Activated T-helper 17 cell treated with anti-CD3 and anti-CD28 coated beads, Interleukin-2, amount 50 U/mL, for 72 hours (primary cell): ENCODE data around the gene MOB1A. TPM values are rescaled to one million over a fixed set of nuclear protein-coding genes. Genes with fewer than 3 reads are reported as not detected.

ENCODE experiments used
- ATAC-seq: fragments of 150-1000 bp; cut with Tn5 transposase; replicated peaks from 2 replicates; pipeline ENCODE4 v1.10.0; 2021; ENCODE audit warnings: mild to moderate bottlenecking, moderate library complexity
- H3K27ac Mint-ChIP-seq: one replicate; pipeline ENCODE4 v1.8.0; 2022; ENCODE audit warnings: mixed read lengths
- H3K27me3 Mint-ChIP-seq: one replicate; pipeline ENCODE4 v1.8.0; 2022; ENCODE audit warnings: mixed read lengths
- H3K36me3 Mint-ChIP-seq: one replicate; pipeline ENCODE4 v1.8.0; 2022; ENCODE audit warnings: low read depth, mild to moderate bottlenecking, mixed read lengths
- H3K4me1 Mint-ChIP-seq: one replicate; pipeline ENCODE4 v1.8.0; 2022; ENCODE audit warnings: mixed read lengths
- H3K4me3 Mint-ChIP-seq: one replicate; pipeline ENCODE4 v1.8.0; 2022; ENCODE audit warnings: mild to moderate bottlenecking, mixed read lengths
- H3K9me3 Mint-ChIP-seq: one replicate; pipeline ENCODE4 v1.8.0; 2022; ENCODE audit warnings: mixed read lengths
- total RNA-seq, 2 donors: library from RNA; stranded (reverse); gene quantifications; one replicate each; pipeline ENCODE4 v1.2.3, GENCODE V29; 2022

The MOB1A gene
- total RNA-seq, 2 donors from 2014 or later = 155 to 159 TPM

DNA sequence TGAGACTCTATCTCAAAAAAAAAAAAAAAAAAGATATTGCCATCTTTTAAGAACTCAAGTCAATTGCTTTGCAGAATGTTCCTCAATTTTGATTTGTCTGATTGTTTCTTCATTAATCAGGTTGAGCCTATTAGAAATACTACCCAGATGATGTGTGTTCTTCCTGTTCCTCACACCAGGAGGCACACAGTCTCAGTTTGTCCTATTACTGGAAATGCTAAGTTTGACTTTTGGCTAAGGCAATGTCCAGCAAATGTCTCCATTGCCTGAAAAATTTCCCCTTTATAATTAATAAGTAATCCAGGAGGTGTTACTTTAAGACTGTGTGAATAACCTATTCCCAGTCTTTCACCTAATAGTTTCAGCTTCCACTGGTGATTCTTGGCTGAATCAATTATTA, 59.3 kb downstream of the MOB1A start:
- no peak for ATAC-seq
- Mint-ChIP-seq H3K27ac (peak overlapping the region; percentile 86), H3K4me3 (peak overlapping the region; percentile 82), H3K36me3 (no peaks in the 10 kb centered on the region), H3K27me3 (no peaks in the 10 kb centered on the region), H3K9me3 (peaks cover 10% of the 10 kb centered on the region), H3K4me1 (peaks cover 5% of the 10 kb centered on the region)

- H3K36me3 Mint-ChIP-seq = peaks cover 15% of the 10 kb centered on the region
- ATAC-seq = no peak
- H3K4me1 Mint-ChIP-seq = peaks cover 5% of the 10 kb centered on the region
- no peaks in the 10 kb centered on the region for H3K27me3 Mint-ChIP-seq
- H3K4me3 Mint-ChIP-seq = no peak overlapping the region
- H3K9me3 Mint-ChIP-seq = no peaks in the 10 kb centered on the region
- H3K27ac Mint-ChIP-seq = no peak overlapping the region
Observed at GRCh38 chr2:74111380-74111779, 67.3 kb downstream of the MOB1A start.

DNA sequence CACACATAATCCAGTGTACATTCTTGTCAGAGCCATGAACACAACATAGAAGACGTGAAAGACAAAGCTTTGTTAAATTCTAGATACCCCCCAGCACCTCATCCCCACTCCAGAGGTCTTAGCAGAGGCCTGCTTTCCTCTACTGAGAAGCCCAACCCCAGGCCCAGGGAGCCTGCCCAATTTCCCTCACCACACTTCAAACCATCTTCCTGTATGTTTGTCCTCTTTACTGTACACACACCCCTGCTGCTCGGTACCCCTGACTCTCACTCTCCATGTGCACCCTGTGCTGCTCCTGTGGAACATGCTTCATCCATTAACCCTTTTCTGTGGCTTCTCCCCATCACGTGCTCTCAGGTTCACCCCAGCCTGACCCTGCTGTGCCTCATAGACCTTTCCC, 68.1 kb downstream of the MOB1A start:
- no peak overlapping the region for H3K4me3 Mint-ChIP-seq
- peaks cover 15% of the 10 kb centered on the region for H3K36me3 Mint-ChIP-seq
- ATAC-seq = no peak
- H3K9me3 Mint-ChIP-seq = no peaks in the 10 kb centered on the region
- no peak overlapping the region for H3K27ac Mint-ChIP-seq
- no peaks in the 10 kb centered on the region for H3K27me3 Mint-ChIP-seq
- H3K4me1 Mint-ChIP-seq = peaks cover 5% of the 10 kb centered on the region

- Mint-ChIP-seq H3K4me1 (peaks cover 5% of the 10 kb centered on the region), H3K36me3 (peaks cover 22% of the 10 kb centered on the region), H3K4me3 (no peak overlapping the region), H3K9me3 (no peaks in the 10 kb centered on the region), H3K27ac (peak overlapping the region; percentile 46), H3K27me3 (no peaks in the 10 kb centered on the region)
- ATAC-seq = peak; percentile 56
Observed at GRCh38 chr2:74109551-74109950, 69.1 kb downstream of the MOB1A start.

GRCh38 chr2:74107071-74107470, 71.6 kb downstream of the MOB1A start:
- H3K27ac Mint-ChIP-seq = no peak overlapping the region
- ATAC-seq = no peak
- H3K27me3 Mint-ChIP-seq = no peaks in the 10 kb centered on the region
- H3K4me1 Mint-ChIP-seq = peaks cover 5% of the 10 kb centered on the region
- peaks cover 44% of the 10 kb centered on the region for H3K36me3 Mint-ChIP-seq
- no peak overlapping the region for H3K4me3 Mint-ChIP-seq
- H3K9me3 Mint-ChIP-seq = no peaks in the 10 kb centered on the region

DNA sequence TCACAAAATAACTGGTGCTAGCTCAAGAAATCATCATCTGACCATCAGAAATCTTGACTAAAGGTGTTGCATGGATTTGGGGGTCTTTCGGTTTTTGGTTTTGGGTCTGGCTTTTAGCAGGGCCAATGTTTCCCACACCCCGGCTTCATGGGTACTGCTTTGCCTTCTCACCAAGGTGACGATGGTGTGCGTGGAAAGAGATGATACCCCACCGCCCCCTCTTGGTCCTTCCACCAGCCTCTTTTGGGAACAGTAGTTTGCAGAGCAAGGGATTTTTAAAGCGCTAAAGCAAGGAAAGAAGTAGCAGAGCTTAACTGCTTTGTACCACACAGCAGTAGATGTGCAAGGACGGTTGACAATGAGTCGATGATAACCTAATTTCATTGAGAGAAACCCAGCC, 73.3 kb downstream of the MOB1A start:
- Mint-ChIP-seq H3K4me1 (peaks cover 5% of the 10 kb centered on the region), H3K27ac (no peak overlapping the region), H3K27me3 (no peaks in the 10 kb centered on the region), H3K36me3 (peaks cover 60% of the 10 kb centered on the region), H3K4me3 (no peak overlapping the region), H3K9me3 (no peaks in the 10 kb centered on the region)
- no peak for ATAC-seq

DNA sequence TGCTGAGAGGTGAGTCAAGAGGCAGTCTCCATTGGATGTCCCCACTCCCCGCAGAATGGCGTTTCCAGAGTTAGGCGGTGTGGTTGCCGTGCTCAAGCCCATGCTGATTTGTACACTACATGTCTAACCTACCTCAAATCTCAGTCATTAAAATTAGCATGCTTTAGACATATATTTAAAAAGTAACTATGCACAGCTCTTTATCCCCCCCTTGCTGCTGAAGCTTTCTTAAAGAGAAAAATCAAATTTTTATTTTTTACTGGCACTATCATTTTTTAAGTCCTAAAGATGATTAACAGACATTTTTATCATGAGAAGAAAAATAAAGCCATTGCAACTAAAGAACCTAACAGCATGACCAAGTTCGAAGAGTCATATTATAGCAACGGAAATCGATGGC, 73.8 kb downstream of the MOB1A start:
- H3K27me3 Mint-ChIP-seq = no peaks in the 10 kb centered on the region
- H3K27ac Mint-ChIP-seq = no peak overlapping the region
- H3K4me1 Mint-ChIP-seq = peaks cover 5% of the 10 kb centered on the region
- no peak for ATAC-seq
- H3K36me3 Mint-ChIP-seq = peaks cover 66% of the 10 kb centered on the region
- H3K9me3 Mint-ChIP-seq = no peaks in the 10 kb centered on the region
- no peak overlapping the region for H3K4me3 Mint-ChIP-seq

DNA sequence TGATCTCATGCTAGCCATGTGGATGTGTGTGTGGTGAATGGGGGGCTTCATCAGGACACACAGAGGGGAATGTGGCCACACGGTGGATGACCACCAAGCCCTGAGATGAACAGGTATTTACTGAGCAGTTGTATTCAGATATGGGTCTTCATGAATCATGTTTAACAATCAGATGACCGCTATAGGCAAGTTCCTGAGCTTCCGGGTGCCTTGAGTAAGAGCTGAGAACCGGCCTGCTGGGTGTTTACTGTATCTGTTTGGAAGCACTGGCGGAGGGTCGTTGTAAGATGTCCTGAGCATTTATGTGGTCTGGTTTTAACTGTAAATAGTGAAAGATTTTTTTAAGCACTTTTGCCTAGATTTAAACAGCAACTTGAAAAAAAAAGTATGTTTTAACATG, 74.9 kb downstream of the MOB1A start:
- H3K27ac Mint-ChIP-seq = peak overlapping the region; percentile 4

More for the DNA sequence above, 74.9 kb downstream of the MOB1A start:
- Mint-ChIP-seq H3K36me3 (peaks cover 68% of the 10 kb centered on the region), H3K27me3 (no peaks in the 10 kb centered on the region), H3K4me3 (no peak overlapping the region), H3K9me3 (no peaks in the 10 kb centered on the region), H3K4me1 (no peaks in the 10 kb centered on the region)
- ATAC-seq = no peak

Other genes starting within 250 kb of the MOB1A start
- gene TET3, start 194.0 kb downstream of the MOB1A start, total RNA-seq = 10 to 100 TPM; 15.1 to 42.6 TPM
- 10 to 100 TPM; 35.7 to 51.7 TPM for gene BOLA3, start 31.0 kb downstream of the MOB1A start, total RNA-seq
- 100 to 1,000 TPM; 281 to 284 TPM for gene MTHFD2, start 19.7 kb upstream of the MOB1A start, total RNA-seq
- 1 to 10 TPM; 2.2 to 4.4 TPM for gene SLC4A5, start 164.5 kb upstream of the MOB1A start, total RNA-seq
- 100 to 1,000 TPM in 1 of 2 donors, 10 to 100 TPM in 1; 84.0 to 108 TPM for gene DCTN1, start 201.4 kb upstream of the MOB1A start, total RNA-seq
- gene C2orf81, start 242.7 kb upstream of the MOB1A start, total RNA-seq = 1 to 10 TPM; 2.3 to 9.7 TPM
- gene WDR54, start 242.9 kb upstream of the MOB1A start, total RNA-seq = 100 to 1,000 TPM in 1 of 2 donors, 10 to 100 TPM in 1; 85.8 to 194 TPM